Measurements from ENCODE around the gene IMMT.

Gene IMMT

GRCh38 chr2:86140969-86141392, 54.3 kb downstream of the IMMT start:
- DNase-seq: no peak

DNA sequence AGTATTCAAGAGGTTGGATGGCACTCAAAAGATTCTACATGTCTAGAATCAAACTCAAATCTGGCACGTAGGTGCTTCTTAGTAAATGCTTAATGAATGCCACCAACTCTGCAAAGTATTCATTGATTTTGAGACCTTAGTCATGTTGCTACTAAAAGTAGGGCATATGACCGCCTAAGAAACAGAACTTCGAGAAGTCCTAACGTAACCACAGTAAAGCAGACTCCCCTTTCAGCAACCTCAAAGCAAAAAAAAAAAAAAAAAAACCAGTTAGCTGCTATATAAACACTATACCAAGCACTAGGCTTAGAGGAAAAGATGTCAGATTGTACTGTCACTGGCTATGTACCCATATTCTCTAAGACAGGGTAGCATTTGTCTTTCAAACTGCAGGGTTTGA, 55.3 kb downstream of the IMMT start:
- DNase-seq: no peak

GRCh38 chr2:86138736-86139625, 56.3 kb downstream of the IMMT start:
- no peak for DNase-seq

GRCh38 chr2:86136141-86136540, 59.1 kb downstream of the IMMT start:
- no peak for DNase-seq

GRCh38 chr2:86135653-86136052, 59.6 kb downstream of the IMMT start:
- peak in 1 of 14 donors; percentile 8 for DNase-seq

- no peak for DNase-seq
These were observed 60.6 kb downstream of the IMMT start for GRCh38 chr2:86134709-86135108.

- DNase-seq: no peak
These were observed 70.6 kb downstream of the IMMT start for GRCh38 chr2:86124683-86125082.

GRCh38 chr2:86123328-86123925, 71.8 kb downstream of the IMMT start:
- no peak for DNase-seq

DNA sequence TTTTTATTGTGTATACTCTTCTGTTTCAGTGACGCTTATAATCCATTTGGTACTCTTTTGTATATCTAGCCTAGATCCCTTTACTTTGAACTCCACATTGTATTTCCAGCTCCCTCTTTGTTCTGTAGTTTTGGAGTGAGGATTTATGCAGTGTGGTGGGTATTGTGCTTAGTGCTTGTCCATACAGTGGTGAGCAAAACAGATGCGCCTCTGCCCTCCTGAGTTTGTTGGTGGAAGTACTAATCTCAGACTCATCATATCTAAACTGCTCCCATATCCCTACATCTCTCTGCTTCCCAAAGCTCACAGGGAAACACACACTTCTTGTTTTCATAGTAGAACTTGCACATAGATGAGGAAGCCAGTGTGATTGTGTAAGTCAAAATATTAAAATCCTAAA, 77.1 kb downstream of the IMMT start:
- no peak for DNase-seq

- no peak for DNase-seq
These were observed 88.2 kb downstream of the IMMT start for GRCh38 chr2:86107031-86107430.

- peak; percentile 26 to 95 (median 89) for DNase-seq
These were observed 89.0 kb downstream of the IMMT start, which contains the start of gene PTCD3 for GRCh38 chr2:86105969-86106945. Gene PTCD3 (plus strand): TSS chr2:86106235. CDS start chr2:86106248, 13 bp downstream.

- peak; percentile 67 to 97 (median 94) for DNase-seq
These were observed 89.9 kb downstream of the IMMT start, which contains the start of gene POLR1A for GRCh38 chr2:86105252-86105968. Gene POLR1A (minus strand): TSS chr2:86105886. CDS start chr2:86105776, 110 bp downstream.

DNA sequence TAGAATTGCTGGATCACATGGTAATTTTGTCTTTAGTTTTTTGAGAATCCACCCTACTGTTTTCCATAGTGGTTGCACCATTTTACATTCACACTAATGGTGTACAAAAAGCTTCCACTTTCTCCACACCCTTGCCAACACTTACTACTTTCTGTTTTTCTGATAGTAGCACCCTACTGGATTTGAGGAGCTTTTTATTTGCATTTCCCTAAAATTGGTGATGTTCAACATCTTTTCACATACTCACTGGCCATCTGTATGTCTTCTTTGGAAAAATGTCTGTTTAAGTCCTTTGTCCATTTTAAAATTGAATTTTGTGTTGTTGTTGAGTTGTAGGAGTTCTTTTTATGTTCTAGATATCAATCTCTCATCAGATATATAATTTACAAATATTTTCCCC, 93.1 kb downstream of the IMMT start:
- DNase-seq: no peak

GRCh38 chr2:86097913-86098312, 97.3 kb downstream of the IMMT start:
- no peak for DNase-seq

DNA sequence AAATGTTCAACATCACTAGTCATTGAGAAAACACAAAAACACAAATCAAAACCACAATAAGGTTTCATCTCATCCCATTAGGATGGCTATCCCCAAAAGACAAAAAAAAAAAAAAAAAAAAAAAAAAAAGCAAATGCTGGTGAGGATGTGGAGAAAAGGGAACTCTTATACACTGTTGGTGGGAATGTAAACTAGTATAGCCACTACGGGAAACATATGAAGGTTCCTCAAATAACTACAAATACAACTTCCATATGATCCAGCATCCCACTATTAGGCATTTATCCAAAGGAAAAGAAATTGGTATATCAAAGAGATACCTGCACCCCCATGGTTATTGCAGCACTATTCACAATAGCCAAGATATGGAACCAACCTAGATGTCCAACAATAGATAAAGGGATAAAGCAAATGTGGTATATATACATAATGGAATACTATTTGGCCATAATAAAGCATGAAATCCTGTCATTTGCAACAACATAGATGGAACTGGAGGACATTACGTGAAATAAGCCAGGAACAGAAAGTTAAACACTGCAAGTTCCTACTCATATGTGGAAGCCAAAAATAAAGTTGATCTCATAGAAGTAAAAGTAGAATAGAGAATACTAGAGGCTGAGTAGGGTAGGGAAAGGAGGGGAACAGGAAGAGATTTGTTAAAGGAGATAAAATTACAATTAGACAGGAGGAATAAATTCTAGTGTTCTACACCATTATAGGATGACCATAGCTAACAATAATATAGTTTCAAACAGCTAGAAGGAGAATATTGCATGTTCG, 98.0 kb downstream of the IMMT start:
- DNase-seq: no peak

- DNase-seq: no peak
These were observed 101.0 kb downstream of the IMMT start for GRCh38 chr2:86094229-86094628.
